H1 (cell line): Measurements from ENCODE around the gene TMEM164. TPM values are rescaled to one million over a fixed set of nuclear protein-coding genes. Genes with fewer than 3 reads are reported as not detected.

Experiments
- GABPA ChIP-seq: IDR thresholded peaks from 2 replicates; pipeline ENCODE4 v1.6.1; 2011; ENCODE audit warnings: mild to moderate bottlenecking, low read length, moderate library complexity, borderline replicate concordance; ENCODE audit not compliant: insufficient read depth
- POU5F1 ChIP-seq: IDR thresholded peaks from 2 replicates; pipeline ENCODE4 v1.6.1; 2011; ENCODE audit warnings: low read depth, mild to moderate bottlenecking, low read length, moderate library complexity
- polyA plus RNA-seq, 7 experiments: library from polyadenylated mRNA; depleted of rRNA in 3 of 7; stranded (reverse) in 5 of 7; unstranded in 2 of 7; fragments of >200 nt in 5 of 7; fragments of 200-250 nt in 2 of 7; gene quantifications; 1 replicate in 5 of 7; 2 replicates in 1 of 7; 4 replicates in 1 of 7; pipeline versions ENCODE4 v1.2.1 to v1.2.3, GENCODE V29; 2011 to 2013; ENCODE audit warnings: missing spikeins in 2 of 7, mixed read lengths in 2 of 7
- total RNA-seq: library from RNA; stranded (reverse); fragmentation: NEBNext Ultra II Directional; extraction: Animal tissue kit (Norgen Biotek cat#: 25700); gene quantifications from 2 replicates; pipeline ENCODE4 v1.2.1, GENCODE V29; 2021
- TF ChIP-seq, protein P1 (sequence below): fragments of 300-600 bp; sonication (generic); IDR thresholded peaks from 2 replicates; pipeline ENCODE4 v1.7.1; 2012; ENCODE audit warnings: low read length, moderate library complexity, mild to moderate bottlenecking, inconsistent platforms; ENCODE audit not compliant: insufficient replicate concordance

The TMEM164 gene
- total and polyA plus RNA-seq, 2 of the 8 experiments (the other 6 are each of a cell fraction or from before 2014, with no cell fraction given): 7.3 to 14.8 TPM

DNA sequence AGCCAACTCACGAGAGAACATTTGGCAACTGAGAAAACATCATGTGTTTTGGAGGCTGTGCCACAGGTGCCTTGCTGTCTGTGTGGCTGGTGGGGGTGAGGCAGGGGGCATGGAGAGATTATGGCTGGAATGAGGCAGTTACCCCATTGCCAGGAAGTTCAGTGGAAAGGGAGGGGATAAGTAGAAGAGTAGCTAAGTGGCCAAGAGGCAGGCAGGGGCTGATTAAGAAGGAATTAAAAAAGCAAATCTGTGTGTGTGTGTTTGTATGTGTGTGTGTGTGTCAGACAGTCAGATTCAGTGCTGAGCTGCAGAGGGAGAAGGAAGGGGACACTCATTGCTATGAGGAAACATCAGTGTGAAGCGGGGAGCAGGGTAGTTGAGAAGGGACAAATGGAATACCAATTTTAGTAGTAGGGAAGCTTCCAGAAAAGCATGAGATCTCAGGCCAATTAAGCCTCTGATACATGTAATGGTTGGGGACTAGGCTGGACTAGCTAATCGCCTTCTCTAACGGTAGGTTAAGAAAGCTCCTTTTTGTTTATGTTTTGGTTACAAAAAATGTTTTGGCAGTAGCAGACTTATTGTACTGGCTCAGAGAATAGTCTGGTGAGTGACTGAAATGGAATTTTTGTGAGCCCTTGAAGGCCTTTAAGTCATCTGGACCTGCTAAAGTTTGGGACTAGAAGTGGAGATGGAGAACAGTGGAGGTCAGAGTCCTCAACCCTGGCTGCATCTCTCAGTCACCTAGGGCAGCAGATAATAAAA lies 18.5 kb downstream of the TMEM164 start (continued):
- TF ChIP-seq, protein P1, sequence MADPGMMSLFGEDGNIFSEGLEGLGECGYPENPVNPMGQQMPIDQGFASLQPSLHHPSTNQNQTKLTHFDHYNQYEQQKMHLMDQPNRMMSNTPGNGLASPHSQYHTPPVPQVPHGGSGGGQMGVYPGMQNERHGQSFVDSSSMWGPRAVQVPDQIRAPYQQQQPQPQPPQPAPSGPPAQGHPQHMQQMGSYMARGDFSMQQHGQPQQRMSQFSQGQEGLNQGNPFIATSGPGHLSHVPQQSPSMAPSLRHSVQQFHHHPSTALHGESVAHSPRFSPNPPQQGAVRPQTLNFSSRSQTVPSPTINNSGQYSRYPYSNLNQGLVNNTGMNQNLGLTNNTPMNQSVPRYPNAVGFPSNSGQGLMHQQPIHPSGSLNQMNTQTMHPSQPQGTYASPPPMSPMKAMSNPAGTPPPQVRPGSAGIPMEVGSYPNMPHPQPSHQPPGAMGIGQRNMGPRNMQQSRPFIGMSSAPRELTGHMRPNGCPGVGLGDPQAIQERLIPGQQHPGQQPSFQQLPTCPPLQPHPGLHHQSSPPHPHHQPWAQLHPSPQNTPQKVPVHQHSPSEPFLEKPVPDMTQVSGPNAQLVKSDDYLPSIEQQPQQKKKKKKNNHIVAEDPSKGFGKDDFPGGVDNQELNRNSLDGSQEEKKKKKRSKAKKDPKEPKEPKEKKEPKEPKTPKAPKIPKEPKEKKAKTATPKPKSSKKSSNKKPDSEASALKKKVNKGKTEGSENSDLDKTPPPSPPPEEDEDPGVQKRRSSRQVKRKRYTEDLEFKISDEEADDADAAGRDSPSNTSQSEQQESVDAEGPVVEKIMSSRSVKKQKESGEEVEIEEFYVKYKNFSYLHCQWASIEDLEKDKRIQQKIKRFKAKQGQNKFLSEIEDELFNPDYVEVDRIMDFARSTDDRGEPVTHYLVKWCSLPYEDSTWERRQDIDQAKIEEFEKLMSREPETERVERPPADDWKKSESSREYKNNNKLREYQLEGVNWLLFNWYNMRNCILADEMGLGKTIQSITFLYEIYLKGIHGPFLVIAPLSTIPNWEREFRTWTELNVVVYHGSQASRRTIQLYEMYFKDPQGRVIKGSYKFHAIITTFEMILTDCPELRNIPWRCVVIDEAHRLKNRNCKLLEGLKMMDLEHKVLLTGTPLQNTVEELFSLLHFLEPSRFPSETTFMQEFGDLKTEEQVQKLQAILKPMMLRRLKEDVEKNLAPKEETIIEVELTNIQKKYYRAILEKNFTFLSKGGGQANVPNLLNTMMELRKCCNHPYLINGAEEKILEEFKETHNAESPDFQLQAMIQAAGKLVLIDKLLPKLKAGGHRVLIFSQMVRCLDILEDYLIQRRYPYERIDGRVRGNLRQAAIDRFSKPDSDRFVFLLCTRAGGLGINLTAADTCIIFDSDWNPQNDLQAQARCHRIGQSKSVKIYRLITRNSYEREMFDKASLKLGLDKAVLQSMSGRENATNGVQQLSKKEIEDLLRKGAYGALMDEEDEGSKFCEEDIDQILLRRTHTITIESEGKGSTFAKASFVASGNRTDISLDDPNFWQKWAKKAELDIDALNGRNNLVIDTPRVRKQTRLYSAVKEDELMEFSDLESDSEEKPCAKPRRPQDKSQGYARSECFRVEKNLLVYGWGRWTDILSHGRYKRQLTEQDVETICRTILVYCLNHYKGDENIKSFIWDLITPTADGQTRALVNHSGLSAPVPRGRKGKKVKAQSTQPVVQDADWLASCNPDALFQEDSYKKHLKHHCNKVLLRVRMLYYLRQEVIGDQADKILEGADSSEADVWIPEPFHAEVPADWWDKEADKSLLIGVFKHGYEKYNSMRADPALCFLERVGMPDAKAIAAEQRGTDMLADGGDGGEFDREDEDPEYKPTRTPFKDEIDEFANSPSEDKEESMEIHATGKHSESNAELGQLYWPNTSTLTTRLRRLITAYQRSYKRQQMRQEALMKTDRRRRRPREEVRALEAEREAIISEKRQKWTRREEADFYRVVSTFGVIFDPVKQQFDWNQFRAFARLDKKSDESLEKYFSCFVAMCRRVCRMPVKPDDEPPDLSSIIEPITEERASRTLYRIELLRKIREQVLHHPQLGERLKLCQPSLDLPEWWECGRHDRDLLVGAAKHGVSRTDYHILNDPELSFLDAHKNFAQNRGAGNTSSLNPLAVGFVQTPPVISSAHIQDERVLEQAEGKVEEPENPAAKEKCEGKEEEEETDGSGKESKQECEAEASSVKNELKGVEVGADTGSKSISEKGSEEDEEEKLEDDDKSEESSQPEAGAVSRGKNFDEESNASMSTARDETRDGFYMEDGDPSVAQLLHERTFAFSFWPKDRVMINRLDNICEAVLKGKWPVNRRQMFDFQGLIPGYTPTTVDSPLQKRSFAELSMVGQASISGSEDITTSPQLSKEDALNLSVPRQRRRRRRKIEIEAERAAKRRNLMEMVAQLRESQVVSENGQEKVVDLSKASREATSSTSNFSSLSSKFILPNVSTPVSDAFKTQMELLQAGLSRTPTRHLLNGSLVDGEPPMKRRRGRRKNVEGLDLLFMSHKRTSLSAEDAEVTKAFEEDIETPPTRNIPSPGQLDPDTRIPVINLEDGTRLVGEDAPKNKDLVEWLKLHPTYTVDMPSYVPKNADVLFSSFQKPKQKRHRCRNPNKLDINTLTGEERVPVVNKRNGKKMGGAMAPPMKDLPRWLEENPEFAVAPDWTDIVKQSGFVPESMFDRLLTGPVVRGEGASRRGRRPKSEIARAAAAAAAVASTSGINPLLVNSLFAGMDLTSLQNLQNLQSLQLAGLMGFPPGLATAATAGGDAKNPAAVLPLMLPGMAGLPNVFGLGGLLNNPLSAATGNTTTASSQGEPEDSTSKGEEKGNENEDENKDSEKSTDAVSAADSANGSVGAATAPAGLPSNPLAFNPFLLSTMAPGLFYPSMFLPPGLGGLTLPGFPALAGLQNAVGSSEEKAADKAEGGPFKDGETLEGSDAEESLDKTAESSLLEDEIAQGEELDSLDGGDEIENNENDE: no peak
- TF ChIP-seq GABPA (no peak), POU5F1 (no peak)
